Stimulated activated CD8-positive, alpha-beta memory T cell treated with anti-CD3 and anti-CD28 coated beads, Interleukin-12 subunit alpha, Interleukin-12 subunit beta, amount 100 ng/mL, for 1 hour (primary cell): Measurements from ENCODE around the gene MDM2.
"Not testable (repeated sequence)": the region's sequence is repeated elsewhere in the genome, so short reads cannot be mapped to it uniquely, and the experiment has no call there.

ENCODE experiments used
- DNase-seq: peaks from one replicate; pipeline ENCODE4 v3.0.0-alpha.2; 2020; ENCODE audit warnings: low read depth

The MDM2 gene

DNA sequence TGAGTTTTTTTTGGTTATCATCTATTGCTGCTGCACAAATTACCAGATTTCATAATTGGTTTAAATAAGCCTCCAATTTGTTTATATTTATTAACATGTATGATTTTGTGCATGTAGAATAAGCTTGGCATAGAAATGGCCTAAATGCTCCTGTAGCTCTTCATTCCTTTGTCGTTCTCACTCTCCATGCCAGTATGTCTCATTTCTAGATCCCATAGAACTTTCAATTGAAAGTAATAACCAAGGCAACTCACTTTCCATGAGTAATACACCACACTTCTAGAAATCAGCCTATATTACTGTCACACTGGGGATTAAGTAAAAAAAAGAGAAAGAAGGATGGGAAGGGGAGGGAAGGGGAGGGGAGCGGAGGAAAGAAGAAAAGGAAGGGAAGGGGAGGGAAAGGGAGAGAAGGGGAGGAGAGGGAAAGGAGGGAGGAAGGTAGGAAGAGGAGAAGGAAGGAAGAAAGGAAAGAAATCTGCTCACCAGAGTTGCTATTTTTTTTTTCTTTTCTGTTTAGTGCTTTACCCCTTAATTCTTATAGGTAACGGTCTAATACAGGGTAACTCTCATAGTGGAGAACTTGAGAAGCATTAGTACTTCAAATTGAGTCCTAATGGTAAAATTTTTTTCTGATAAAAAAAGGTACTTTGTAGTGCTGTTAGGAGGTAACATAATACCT lies 45.6 kb downstream of the MDM2 start:
- no peak for DNase-seq

DNA sequence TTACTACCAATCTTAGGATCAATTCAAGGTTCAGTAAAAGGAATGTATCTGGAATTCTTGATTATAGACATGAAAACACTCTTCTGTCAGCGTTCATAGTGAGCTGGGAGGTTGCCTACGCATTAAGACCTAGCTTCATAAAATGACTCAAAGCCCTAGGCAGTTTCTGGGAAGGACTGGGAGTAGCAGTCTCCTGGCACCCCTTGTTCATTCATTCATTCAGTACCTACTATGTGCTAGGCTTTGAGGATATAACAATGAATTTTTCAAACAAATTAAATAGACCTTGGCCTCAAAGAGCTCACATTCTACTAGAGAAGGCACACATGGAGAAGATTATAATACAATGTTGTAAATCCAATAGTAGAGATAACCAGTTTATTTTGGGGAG lies 46.1 kb downstream of the MDM2 start:
- DNase-seq: no peak

DNA sequence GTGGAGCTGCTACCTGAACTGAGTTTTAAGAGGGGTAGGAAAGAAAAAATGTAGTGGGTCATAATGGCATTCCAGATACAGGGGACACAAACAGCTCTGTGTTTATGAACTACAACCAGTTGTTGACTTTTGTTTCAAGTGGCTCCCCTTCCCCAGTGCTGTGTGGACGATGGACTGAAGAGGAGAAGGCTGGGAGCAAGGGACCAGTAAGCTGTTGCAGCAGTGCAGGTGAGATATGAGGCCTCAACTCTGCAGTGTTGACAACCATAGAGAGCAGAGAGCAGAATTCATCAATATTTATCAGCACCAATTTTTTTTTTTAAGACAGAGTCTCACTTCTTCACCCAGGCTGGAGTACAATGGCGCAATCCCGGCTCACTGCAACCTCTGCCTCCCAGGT lies 46.6 kb downstream of the MDM2 start:
- no peak for DNase-seq

GRCh38 chr12:68855111-68855510 lies 47.1 kb downstream of the MDM2 start:
- no peak for DNase-seq

GRCh38 chr12:68855771-68856170 lies 47.8 kb downstream of the MDM2 start:
- DNase-seq: no peak

GRCh38 chr12:68856510-68856909 lies 48.5 kb downstream of the MDM2 start:
- DNase-seq: no peak

DNA sequence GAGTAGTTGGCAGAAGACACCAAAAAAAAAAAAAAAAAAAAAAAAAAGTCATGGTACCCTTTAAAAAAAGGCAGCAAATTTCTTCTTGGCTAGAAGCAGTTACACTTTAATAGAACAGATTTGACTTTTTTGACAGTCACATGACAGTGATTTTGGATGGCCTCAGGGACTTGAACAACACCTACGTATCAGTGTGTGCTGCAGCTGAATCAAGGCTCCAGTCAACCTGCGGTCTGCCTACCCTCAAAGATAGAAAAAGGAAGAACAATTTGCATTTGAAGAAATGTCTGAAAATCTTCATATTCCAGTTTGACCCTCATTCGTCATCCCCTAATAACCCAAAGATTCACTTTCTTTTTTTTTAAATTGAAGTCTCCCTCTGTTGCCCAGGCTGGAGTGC lies 53.9 kb downstream of the MDM2 start:
- DNase-seq: no peak

DNA sequence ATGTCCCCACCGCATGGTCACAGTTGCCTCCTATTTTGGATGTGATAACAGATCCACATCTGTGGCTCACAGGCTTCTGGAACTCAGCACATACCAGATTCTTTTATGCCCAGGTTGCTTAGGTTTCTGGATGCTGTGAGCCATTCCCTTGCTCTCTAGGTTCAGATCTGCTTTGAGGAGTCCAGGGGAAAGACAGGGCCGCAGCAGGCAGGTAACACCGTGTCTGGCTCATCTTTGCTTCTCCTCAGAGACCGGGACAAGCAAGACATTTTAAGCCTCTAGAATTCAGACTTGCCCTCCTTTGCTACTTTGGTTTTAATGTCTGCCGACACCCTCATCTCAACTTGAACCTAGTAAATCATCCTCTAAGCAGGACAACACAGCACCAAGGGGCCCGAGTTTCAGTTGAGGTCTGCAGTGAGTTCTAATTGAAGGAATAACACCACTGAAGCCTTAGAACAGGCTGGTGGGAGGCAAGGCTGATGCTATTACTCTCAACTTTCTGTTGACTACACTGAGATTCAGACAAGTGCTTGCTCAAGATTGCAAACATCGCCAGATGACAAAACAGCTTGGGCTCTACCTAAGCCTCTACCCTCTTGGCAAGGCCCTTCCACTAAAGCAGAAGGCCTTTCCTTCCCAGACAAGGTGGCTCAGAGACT lies 55.3 kb downstream of the MDM2 start:
- DNase-seq: no peak

GRCh38 chr12:68863886-68864454 lies 56.0 kb downstream of the MDM2 start:
- DNase-seq: not testable (repeated sequence)

DNA sequence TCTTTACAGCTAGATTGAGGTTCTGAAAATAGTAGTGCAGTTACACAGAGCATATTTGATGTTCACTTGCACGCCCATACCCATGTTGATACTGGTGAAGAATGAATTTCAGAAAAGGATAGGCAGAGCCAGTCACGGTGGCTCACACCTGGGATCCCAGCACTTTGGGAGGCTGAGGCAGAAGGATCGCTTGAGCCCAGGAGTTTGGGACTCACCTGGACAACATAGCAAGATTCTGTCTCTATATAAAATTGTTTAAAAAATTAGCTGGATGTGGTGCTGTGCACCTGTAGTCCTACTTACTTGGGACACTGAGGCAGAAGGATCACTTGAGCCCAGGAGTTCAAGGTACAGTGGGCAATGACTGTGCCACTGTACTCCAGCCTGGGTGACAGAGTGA lies 56.6 kb downstream of the MDM2 start:
- no peak for DNase-seq

GRCh38 chr12:68865399-68866164 lies 57.6 kb downstream of the MDM2 start:
- no peak for DNase-seq

DNA sequence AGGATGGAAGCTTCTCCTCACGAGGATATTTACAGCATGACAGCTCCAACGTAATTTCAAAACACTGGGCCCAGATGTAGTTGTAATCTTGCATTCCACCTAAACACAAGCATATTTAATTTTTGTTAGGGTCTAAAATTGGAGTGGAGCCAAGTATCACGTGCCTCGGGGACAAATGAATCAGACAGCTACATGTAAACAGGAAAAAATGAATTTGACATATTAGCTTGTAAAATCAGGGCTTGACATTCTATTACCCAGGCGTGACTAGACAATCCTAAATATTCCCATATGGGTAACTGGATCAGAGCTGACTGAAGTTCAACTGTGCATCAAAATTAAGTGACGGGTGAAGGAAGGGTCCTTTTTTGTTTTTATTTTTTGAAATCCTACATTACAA lies 59.0 kb downstream of the MDM2 start:
- no peak for DNase-seq

GRCh38 chr12:68867606-68868005 lies 59.6 kb downstream of the MDM2 start:
- no peak for DNase-seq

DNA sequence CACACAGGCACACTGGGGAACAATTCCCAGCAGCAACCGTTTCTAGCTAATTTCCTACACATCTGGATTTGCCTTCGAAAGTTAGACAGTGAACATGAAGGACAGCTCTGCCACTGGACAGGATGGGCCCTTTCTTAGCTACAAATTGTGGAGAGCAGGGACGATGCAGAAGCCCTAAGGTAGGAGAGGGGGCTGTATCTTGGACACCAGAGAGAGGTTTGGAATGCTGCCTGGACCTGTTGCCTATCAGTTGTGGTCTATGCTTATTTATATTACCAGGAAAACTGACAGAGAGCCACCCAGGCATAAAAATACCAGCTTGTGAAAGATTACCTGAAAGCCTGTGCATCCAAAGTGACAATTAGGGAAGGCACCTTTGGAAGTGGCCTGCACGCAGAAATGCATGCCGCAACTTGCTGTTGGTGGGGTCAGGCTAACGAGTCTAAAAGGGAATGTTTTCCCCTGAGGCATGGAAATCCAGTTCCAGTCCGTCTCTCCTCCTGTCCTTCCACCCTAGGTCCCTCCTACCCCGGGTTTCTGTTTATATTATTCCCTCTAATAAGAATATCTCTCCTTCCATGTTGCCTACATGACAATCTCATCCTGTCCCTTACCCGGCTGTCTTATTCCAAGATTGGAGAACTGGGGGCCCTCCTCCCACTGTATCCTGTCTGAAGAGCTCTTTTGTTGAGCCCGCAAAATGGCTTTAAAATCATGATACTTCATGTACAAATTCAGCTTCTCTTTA lies 60.2 kb downstream of the MDM2 start:
- DNase-seq: no peak

DNA sequence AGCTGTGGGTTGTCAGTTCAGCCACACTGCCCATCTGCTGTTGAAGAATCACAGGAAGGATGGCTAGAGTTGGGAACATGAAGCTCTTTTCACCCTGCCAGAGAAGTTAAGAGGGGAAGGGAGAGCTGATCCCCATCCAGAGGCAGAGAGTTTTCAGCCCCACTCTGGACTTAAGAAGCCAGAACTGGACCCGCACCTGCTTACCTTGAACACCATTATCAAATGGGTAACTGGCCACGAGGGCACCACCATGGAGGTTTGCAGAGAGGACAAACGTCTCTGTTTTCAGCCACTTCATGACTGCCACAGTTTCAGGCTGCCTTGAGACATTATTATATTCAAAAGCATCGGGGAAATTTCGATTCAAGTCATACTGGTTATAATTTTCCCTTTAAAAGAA lies 62.0 kb downstream of the MDM2 start:
- no peak for DNase-seq

DNA sequence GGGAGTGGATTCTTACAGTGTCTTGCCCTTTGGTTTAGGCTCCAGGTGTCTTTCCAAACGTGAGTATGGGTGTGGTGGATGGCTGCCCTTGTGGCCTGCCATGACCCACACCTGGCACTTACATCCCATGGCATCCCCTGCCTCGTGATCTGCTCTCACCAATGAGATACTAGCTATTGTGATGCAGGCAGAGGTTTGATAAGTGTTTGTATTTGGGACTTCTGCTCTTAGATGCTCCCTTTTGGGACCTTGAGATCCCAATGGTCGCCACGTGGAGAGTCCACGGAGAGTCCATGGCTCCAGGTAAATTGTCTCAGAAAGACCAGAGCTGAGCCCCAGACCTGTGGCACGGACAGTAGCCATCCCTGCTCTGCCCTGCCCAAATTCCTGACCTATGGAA lies 62.5 kb downstream of the MDM2 start:
- DNase-seq: no peak

- no peak for DNase-seq
These were observed 63.4 kb downstream of the MDM2 start for GRCh38 chr12:68871396-68871795.

DNA sequence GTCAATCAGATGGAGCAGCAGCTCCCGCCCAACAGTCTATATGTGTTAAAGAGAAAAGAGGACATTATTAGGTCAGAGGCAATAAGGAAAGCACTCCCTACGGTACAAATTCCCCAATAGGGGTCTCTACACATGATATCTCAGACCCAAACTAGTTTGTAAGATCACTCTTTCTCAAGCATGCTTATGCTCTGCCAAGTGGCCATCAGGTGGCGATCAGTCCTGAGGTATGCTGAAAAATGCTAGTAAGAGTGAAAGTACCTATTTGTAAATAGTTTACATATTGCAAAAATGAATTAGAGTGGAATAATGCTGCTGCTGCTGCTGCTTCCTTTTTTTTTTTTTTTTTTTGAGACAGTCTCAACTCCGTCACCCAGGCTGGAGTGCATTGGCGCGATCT lies 63.9 kb downstream of the MDM2 start:
- DNase-seq: no peak

DNA sequence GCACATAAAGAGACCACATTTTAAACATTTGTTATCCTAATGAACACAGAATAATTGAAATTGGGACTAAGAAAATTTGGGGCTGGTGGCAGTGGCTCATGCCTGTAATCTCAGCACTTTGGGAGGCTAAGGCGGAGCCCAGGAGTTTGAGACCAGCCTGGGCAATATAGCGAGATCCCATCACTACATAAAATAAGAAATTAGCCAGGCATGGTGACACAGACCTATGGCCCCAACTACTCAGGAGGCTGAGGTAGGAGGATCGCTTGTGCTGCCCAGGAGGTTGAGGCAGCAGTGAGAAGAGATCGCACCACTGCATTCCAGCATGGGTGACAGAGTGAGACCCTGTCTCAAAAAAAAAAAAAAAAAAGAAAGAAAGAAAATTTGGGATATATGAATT lies 65.3 kb downstream of the MDM2 start:
- DNase-seq: no peak

- no peak for DNase-seq
These were observed 68.5 kb downstream of the MDM2 start for GRCh38 chr12:68876461-68876860.

DNA sequence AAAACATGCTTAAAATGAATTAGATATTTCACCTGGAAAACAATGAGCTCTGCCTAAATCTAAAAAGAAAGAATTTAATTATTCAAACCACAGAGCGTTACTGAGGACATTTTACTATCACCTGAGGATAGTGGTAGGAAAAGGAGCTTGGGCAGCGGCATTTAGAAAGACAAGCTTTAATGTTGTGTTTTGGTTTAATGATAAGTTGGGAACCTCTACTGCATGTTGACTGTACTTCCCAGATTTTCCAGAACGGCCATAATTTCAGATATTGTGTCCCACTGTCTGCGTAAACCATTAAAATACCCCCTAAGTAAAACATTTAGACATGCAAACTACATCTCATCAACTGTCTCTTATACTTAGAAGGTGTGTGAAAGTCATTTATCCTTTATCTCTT lies 69.6 kb downstream of the MDM2 start:
- no peak for DNase-seq

DNA sequence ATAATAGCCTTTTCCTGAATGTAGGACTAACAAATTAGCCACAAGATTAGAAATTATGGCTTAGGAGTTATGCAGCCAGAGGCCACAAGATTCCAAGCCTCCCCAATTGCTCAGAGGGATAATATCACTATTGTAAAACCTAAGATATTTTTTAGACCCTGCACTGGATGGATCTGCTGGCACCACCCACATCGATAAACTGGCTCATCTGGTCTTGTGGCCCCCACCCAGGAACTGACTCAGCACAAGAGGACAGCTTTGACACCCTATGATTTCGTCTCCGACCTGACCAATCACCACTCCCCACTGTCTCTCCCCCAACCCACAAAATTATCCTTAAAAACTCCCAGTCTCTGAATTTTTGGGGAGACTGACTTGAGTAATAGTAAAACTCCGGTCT lies 70.3 kb downstream of the MDM2 start:
- DNase-seq: no peak
